NCI-H345 (cell line): Measurements from ENCODE around the gene RAD51B.
"Not testable (repeated sequence)": the region's sequence is repeated elsewhere in the genome, so short reads cannot be mapped to it uniquely, and the experiment has no call there.

Experiments
- DNase-seq: peaks from one replicate; lab custom pipeline; 2025; lab: John Stamatoyannopoulos, UW

The RAD51B gene

DNA sequence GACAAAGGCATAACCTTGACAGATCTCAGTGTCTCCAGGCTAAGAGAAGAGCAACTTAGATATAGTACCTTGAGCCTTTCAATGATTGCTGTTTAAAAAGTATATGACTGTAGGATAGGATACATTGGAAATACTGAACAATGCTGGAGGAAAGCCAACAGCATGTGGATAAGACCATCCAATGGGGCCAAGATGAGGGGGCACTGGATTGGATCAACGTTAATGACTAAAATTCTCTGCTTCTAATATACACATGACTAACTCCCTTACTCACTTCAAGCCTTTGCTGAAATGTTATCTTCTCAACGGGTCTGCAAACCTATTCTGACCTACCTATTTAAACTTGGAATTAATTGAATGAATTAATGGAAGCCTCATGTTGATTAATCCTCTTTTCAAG, 354.9 kb downstream of the RAD51B start:
- no peak for DNase-seq

DNA sequence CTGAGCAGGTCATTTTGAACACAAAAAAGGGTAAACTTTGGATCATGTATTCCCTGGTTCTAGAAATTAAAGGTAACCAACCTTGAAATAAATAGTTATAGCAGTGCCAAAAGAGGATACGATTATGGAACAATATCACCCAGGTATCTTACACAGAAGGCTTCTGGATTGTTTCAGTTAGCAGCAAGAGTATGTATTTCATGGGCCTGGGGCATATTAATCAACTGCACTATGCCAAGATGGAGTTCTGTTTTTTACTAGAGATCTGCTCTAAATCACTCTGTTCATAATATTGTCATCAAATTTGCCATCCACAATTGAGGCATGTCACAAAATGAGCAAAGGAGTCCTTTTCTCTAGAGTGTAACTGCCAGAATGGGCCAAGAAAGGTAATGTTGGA, 357.1 kb downstream of the RAD51B start:
- DNase-seq: no peak

DNA sequence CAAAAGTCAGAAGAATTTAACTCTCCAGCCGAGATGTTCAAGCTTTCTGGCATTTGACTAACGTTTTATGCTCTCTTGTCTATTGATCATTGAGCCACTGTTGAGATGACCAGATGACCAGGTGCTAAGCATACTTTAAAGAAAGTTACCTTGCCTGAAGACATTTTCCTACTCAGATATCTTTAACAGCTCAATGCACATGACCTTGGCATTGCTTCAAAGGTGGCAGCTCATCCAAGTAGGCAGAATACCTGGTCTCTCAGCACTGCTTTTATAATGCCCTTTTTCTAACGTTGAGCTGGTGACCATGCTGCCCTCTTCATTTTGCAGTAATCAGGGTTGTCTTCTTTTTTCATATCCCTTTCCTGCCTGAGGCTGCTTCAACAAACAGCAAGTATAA, 358.1 kb downstream of the RAD51B start:
- DNase-seq: no peak

DNA sequence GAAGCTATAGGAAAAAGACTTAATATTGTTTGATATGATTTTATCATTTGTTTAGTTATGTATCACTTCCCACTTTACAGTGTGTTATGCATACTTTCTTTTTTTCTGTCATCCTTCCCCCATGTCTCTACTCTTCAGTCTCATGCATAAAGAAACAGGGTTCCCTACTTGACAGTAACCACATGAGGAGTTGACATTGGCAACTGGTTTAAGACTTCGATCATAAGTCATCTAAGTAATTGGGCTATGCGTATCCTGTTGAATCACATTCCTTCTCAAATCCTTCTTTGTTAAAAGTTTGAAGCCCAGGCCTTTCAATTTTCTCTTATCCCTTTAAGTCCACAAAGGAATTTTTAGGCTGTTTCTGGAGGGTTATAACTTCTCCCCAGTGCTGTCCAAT, 358.7 kb downstream of the RAD51B start:
- no peak for DNase-seq

DNA sequence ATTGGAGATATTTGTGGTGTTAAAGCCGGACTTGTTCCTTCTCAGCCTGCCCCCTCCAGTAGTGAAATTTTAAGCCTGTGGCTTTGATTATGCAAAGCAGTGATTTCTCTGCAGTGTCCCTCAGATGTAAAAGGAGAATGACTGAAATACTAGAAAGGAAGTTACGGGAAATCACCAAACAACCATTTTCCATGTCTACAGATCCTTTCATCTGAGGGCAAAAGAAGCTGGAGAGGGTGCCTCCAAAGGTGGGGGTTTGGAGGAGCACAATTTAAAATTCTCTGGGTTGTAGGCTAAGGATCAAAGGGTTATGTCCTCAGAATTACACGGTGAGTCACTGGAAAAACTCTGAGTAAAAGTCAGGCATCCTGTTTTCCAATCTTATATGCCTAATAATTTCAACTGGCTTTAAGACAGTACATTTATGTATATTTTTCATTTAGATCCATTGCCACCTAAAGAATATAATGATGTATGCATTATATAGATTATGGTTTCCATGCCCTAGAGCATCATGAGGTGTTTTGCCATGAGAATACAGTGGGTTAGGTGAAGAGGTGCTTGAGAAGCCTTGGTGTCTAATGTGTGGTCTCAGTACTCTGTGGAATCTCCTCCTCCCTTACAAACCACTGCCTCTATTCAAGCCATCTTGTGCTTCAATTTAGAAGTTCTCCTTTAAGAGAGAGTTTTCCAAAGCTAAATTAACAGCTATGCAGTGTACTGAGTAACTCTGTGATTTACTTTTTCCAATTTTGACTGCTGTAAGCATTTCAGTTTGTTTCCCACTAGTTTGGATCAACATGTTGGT, 362.1 kb downstream of the RAD51B start:
- DNase-seq: no peak

DNA sequence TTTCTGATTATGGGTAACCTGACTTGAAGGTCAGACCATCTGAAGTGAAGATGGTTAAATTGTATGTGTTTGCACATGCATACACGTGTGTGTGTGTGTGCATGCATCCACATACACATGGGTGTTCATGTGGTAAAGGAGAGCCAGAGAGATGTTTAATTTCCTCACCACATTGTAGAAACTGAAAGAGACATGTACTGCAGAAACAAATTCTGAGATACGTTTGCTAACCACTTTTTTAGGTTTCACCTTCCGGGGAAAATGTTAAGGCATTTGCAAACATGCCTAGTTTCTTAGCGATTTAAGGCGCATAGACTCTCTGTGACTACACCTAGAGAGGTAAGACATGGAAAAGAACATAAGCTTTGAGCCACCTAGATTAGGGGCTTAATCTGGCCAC, 362.9 kb downstream of the RAD51B start:
- no peak for DNase-seq

DNA sequence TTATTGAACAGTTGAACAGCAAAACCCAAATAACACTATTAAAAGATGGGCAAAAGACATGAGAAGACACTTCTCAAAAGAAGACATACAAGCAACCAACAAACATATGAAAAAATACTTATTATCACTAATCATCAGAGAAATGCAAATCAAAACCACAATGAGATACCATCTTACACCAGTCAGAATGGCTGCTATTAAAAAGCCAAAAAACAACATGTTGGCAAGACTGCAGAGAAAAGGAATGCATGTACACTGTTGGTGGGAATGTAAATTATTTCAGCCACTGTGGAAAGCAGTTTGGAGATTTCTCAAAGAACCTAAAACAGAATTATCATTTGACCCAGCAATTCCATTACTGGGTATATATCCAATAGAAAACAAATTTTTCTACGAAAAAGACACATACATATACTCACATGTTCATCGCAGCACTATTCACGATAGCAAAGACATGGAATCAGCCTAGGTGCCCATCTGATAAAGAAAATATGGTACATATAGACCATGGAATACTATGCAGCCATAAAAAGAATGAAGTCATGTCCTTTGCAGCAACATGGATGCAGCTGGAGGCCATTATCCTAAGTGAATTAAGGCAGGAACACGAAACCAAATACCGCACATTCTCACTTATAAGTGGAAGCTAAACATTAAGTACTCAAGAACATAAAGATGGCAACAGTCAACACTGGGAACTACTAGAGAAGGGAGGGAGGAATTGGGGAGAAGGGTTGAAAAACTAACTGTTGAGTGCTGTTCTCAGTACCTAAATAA, 367.1 kb downstream of the RAD51B start:
- DNase-seq: not testable (repeated sequence)

DNA sequence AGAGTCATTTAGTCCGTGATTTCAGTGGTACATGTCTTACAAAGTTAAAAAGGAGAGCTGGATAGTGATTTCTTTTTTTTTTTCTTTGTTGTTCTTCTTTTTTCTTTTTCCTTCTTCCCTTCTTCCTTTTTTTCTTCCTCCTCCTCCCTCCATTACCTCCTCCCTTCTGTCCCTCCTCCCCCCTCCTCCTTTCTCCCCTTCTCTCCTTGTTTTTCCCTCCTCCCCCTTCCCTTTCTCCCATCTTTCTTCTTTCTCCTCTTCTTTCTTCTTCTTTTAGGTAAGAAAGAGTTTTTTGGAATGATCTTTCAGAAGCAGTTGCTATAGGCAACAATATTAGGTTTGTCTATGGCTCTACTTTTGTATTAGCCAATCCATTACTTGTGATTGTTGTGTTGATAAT, 368.6 kb downstream of the RAD51B start:
- DNase-seq: no peak

DNA sequence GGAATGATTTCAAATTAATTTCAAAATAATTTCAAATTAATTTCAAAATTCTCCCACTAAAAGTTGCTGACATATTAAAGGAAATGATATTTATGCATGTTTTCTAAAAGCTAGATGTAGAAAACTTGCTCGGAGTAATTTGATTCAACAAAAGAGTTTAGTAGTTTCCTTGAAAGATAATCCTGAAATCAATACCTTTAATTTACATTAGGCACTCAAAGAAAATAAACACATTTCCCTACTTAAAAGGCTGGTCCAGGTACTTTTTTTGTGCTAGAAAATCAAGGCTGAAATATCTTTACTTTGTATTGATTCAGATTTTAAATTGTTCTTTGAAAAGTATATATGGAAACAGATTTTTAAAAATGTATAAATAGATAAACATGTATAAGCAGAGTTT, 370.5 kb downstream of the RAD51B start:
- no peak for DNase-seq

DNA sequence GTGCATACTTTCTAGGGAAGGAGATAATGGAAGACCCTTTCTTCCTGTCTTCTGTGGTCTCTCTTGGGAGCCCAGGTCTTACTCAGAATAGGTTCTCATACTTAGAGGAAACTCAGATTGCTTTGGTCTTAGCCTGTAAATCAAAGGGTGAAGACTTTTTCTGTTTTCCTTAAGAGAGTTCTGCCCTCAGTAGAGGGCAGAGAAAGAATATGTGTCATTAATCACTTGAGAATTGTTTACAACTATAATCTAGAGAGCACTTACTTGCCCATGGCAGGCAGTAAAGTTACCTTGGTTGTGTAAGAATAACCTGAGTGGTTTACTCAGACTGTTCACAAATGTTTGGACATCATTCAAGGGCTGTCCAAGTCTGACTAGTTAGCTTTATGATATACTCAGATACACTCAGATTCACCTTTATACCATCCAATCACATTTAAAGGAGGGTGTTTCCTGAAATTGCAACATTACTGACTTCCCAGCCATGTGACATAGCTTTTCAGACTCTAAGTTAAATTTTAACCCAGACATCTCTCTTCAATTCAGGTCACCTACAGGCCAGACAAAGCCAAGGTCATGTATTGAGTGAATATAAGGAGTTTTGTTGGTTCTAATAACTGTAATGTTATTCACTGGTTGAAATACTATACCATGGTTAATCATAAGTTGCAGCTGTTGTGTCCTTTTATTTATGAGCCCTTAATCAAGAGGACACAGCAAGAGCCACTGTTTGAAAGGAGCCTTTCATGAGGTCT, 372.2 kb downstream of the RAD51B start:
- peak; percentile 7 for DNase-seq

DNA sequence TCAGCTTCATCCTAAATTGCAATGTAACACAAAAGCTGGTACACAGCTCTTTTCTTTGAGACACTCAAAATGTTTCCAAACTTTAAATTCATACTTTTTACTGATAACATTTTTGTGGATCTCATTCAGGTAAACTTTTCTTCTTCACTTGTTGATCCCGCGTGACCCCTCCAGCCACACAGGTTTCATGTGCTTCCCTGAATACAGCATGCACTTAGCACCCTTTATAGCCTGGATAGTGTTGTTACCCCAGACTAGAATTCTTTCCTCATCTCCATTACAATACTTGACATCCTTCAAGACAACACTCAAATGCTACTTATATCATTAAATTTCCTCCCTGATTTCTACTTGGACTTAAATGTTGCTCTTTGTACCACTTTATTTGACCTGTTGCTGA, 373.4 kb downstream of the RAD51B start:
- no peak for DNase-seq

DNA sequence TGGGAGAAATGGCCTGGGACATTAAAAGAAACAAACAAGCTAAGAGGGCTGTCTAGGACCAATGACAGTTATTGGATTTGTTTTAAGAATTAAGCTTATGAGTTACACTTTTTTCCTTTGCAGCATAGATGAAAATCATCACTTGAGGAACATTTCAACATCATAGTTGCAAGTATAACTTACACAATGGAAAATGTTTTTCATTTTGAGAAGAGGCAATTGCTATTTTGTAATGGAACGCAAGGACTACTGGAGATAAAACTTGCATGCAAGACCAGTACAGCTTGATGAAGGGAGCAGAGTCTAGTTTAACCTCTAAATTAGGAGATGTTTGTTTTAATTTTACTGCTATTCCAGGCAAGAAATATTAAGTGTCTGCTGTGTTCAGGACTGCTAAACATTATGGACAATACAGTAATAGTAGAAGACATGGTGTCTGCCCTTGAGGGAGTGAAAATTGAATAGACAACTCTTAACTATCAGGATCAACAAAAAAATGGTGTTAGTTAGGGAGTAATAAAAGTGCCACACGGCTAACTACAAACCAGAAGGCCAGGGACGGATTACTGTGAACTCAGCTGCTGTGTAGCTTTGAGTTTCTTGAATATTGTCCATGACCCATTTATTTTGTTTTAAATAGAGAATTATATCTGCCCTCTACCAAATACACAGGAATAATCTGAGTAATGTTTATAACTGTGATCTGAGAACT, 374.5 kb downstream of the RAD51B start:
- DNase-seq: no peak

DNA sequence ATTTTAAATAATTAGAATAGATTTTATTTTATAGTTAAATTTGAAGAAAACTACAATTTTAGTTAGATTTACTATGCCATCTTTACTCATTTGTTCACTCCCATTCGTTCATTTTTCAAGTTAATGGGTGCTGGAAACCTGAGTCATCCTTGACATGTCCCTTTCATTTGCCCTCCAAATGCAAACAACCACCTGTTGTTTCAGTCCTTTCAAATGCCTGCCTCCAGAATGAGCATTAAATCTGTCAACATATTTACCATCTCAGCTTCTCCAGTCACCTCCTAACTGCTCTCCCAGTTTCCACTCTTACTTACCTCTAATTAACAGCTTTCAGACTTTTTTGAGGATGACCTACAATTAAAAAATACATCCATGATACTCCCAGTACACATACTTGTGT, 375.5 kb downstream of the RAD51B start:
- peak; percentile 89 for DNase-seq

DNA sequence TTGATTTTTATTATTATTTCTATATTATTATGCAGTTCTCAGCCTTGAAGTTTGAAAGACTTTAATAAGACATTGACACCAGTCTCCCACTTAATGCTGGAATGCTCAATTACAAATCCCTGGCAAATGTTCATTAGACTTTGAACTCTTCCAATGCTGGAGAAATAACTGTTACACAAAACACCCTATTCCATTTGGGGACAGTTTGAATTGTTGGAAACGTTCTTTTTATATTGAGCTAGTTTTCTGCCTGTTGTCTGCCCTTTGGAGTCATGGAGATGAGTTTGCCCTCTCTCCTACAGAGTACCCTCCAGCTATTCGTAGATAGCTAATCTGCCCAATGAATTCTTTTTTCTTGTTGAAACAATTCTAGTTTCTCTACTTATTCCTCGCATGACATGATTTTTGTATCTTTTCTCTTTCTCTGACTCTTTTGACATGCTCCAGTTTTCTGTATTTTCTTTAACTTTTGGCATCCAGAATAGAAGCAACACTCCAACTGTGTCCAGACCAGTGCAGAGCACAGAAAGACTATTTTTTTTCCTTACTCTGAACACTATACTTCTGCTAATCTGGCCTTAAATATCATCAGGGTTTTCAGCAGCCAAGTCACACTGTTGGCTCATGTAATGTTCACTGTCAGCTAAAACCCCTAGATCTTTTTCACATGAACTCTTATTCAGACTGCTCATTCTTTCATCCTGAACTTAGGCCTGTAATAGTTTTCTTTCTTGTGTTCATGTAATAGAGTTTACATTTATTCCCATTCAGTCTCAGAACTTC, 379.3 kb downstream of the RAD51B start:
- no peak for DNase-seq

DNA sequence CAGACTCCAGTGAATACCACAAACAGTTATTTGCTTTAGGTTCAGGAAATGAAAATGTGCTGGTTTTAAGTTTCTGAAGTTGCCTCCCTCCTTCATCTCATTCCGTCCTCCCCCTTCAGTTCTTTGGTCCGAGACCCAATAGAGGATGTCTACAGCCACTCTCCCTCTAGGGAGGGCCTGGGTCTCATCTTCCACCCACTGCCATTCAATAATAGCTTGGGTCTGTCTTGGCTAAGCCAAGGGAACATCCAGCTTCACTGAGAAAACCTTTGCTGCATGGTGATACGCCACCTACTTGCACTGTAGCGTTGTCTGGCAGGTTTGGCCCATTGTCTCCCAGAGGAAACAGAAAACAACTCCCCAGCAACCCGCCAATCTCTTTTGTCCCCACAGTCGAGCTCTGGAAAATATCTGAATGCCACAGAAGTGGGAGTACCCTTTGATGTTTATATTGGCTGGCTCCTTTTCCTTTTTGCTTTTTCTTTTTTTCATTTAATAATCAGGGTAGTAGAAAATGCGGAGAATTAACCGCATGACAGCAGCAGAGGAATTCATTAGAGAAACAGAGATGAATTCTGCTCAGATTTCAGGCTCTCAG, 380.1 kb downstream of the RAD51B start:
- peak; percentile 51 for DNase-seq

DNA sequence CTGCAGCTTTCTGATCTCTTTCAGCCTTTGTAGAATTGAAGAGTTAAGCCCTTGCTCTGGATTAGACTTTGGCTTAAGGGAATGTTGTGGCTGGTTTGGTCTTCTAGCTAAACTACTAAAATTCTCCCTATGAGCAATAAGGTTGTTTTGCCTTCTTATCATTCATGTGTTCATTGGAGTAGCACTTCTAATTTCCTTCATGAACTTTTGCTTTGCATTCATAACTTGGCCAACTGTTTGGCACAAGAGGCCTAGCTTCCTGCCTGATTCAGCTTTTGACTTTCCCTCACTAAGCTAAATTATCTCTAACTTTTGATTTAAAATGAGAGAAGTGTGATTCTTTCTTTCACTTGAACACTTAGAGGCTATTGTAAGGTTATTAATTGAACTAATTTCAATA, 384.3 kb downstream of the RAD51B start:
- DNase-seq: no peak

DNA sequence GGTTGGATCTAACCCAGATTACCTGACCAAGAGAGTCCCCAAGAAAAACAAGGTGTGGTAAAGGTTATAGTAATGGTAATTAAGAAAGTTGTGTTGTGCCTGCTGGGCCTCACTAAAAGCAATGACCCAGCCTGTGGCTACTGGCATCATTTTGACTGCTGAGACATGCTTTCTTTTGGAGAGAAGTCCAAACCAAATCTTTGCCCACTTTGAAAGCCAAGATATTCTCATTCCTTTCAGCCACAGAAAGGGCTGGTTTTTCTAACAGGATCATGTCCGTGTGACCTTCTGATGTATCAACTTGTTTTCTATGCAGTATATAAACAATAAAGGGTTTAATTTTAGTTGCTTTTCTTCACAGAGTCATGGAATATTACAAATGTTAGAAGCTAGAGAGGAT, 388.6 kb downstream of the RAD51B start:
- no peak for DNase-seq

DNA sequence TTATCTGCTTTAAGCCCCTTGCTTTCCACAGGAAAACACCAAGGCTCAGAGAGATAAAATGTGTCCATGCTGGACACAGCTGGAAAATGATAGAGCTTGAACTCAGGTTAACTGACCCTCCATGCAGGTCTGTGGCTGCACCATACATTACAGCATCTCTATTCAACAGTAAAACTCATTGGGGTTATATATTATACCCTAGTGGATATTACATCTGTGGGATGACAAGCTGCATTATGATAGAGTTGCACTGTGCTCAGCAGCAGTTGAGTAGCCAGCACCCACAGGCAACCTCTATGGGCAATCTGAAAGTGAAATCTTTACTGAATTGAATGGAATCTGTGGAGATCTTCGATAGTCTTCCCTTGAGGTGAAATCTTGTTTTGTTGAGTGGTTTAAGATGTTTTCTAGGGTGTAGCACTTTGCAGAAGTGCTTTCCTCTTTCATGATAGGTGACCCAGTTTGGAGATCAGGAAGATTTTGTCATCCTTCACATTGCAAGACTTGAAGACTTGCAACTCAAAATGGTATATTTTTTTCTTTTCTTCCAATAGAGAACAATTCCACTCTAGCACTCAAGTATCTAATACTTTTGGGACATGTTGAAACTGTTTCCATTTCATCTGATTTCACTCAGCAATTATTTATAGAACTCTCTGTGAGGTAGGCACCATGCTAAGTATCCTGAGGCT, 389.2 kb downstream of the RAD51B start:
- no peak for DNase-seq

DNA sequence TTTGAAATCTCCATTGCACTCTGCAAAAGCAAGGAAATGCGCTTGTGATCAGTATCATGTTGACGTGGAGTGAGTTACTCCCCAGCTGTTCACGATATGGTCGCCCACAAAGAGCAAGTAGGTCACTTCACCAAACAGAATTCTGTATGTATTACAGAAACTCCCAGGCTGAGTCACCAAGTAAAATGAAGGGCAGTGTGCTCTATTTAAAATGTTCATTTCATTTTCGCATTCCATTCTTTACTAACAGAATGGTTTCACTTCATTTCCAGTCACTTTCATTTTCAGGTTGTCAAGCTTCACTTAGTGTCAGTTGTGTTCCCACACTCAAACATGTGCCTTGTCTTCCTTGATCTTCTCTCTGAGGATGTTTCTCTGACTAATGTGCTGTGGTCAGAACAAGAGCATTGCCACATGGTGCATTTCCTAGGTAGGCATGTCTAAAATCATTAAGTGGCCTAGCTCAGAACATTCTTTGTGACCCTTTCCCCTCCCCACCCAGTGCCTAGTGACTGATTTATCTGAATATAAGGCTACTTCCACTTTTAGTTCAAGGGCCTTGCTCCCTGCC, 391.2 kb downstream of the RAD51B start:
- no peak for DNase-seq

DNA sequence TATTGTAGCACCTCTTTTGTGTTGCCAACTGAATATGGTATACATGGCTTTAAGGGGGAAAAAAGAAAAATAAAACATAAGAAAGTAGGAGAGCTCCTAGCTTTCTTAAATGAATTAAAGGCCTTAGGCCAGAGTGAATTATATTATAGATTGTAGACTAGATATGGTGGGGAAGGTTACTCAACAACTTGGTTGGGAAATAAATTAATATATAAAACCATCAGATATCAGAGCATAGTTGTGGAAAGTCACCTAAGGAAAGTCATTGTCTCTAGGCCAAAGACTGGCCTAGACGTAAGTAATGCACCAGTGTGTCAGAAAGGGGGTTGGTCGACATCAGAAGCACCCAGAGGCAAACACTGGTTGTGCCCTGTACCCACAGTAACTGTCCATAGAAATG, 391.8 kb downstream of the RAD51B start:
- DNase-seq: no peak
